Brain microvascular endothelial cell (primary cell): ENCODE results near the gene HMG20A.

Source experiments
- DNase-seq: peaks from one replicate; pipeline ENCODE4 v3.0.0-alpha.2; 2020
- H3K27ac ChIP-seq: fragments of 250-450 bp; sonication (Bioruptor Pico); 2 replicates; pipeline ENCODE4 v1.5.1; 2020; ENCODE audit warnings: mild to moderate bottlenecking, moderate library complexity
- H3K27me3 ChIP-seq: fragments of 250-450 bp; sonication (Bioruptor Pico); replicated peaks from 2 replicates; pipeline ENCODE4 v1.5.1; 2020; ENCODE audit warnings: mild to moderate bottlenecking
- H3K36me3 ChIP-seq: fragments of 250-450 bp; sonication (Bioruptor Pico); replicated peaks from 2 replicates; pipeline ENCODE4 v1.5.1; 2020; ENCODE audit warnings: mild to moderate bottlenecking
- H3K4me3 ChIP-seq: 2 replicates; pipeline ENCODE4 v1.5.1; 2011; ENCODE audit warnings: low read depth, mild to moderate bottlenecking, control low read depth, low read length, moderate library complexity
- CTCF ChIP-seq: IDR thresholded peaks from 2 replicates; pipeline ENCODE4 v1.5.1; 2011; ENCODE audit warnings: low read depth, mild to moderate bottlenecking, moderate library complexity, low read length, control low read depth, inconsistent platforms; ENCODE audit errors: missing control alignments
- in situ Hi-C: cut with HindIII; loops from 2 replicates; pipeline ENCODE4 v1.10.0; 2017; ENCODE audit warnings: low sequenced_read_pairs, low pct_ligation_motif_present

The HMG20A gene

GRCh38 chr15:77519540-77519939 is 98.9 kb downstream of the HMG20A start:
- no peak overlapping the region for H3K4me3 ChIP-seq
- no peak for DNase-seq
- H3K27ac ChIP-seq = no peak overlapping the region
- TF ChIP-seq CTCF = no peak
- no peaks in the 10 kb centered on the region for H3K36me3 ChIP-seq
- in situ Hi-C loops = no loop called here
- no peaks in the 10 kb centered on the region for H3K27me3 ChIP-seq

- H3K4me3 ChIP-seq = no peak overlapping the region
- DNase-seq = no peak
- H3K27me3 ChIP-seq = no peaks in the 10 kb centered on the region
- no peaks in the 10 kb centered on the region for H3K36me3 ChIP-seq
- in situ Hi-C loops = no loop called here
- H3K27ac ChIP-seq = no peak overlapping the region
- TF ChIP-seq CTCF = no peak
Measured at GRCh38 chr15:77521206-77521605, 100.5 kb downstream of the HMG20A start.

GRCh38 chr15:77525400-77525811 is 104.7 kb downstream of the HMG20A start:
- in situ Hi-C loops = loop anchor here (25.0 kb wide), 1 partner anchor 413 kb away; no protein-coding TSS in a partner anchor
- no peak for TF ChIP-seq CTCF
- H3K27me3 ChIP-seq = no peaks in the 10 kb centered on the region

GRCh38 chr15:77525907-77526594 is 105.4 kb downstream of the HMG20A start:
- Histone ChIP-seq H3K36me3 (no peaks in the 10 kb centered on the region), H3K27me3 (no peaks in the 10 kb centered on the region), H3K4me3 (no peak overlapping the region), H3K27ac (no peak overlapping the region)
- no peak for TF ChIP-seq CTCF
- no peak for DNase-seq
- in situ Hi-C loops = loop anchor here (25.0 kb wide), 1 partner anchor 414 kb away; no protein-coding TSS in a partner anchor

More at GRCh38 chr15:77525400-77525811, 104.7 kb downstream of the HMG20A start:
- DNase-seq = no peak
- no peaks in the 10 kb centered on the region for H3K36me3 ChIP-seq
- H3K4me3 ChIP-seq = no peak overlapping the region
- no peak overlapping the region for H3K27ac ChIP-seq

GRCh38 chr15:77526595-77527163 is 106.0 kb downstream of the HMG20A start:
- H3K36me3 ChIP-seq = no peaks in the 10 kb centered on the region
- no peak for DNase-seq
- no peak overlapping the region for H3K4me3 ChIP-seq
- no peak for TF ChIP-seq CTCF
- H3K27me3 ChIP-seq = no peaks in the 10 kb centered on the region
- in situ Hi-C loops = loop anchor here (25.0 kb wide), 1 partner anchor 414 kb away; no protein-coding TSS in a partner anchor
- H3K27ac ChIP-seq = no peak overlapping the region
